NCI-H446 treated with DMSO at 0.1 percent for 48 hours (cell line): ENCODE results near the gene PAK5.
"Not testable (repeated sequence)": the region's sequence is repeated elsewhere in the genome, so short reads cannot be mapped to it uniquely, and the experiment has no call there.

Experiments
- DNase-seq: peaks from one replicate; lab custom pipeline; 2025; lab: John Stamatoyannopoulos, UW

PAK5 gene

GRCh38 chr20:9685011-9685410 lies 153.9 kb downstream of the PAK5 start:
- no peak for DNase-seq

GRCh38 chr20:9677100-9677623 lies 161.7 kb downstream of the PAK5 start:
- no peak for DNase-seq

- no peak for DNase-seq
Measured at GRCh38 chr20:9672981-9673380, 165.9 kb downstream of the PAK5 start.

GRCh38 chr20:9672027-9672426 lies 166.8 kb downstream of the PAK5 start:
- DNase-seq = no peak

GRCh38 chr20:9668381-9668780 lies 170.5 kb downstream of the PAK5 start:
- no peak for DNase-seq

GRCh38 chr20:9663423-9663822 lies 175.5 kb downstream of the PAK5 start:
- DNase-seq = no peak

- DNase-seq = no peak
Measured at GRCh38 chr20:9660236-9660868, 178.5 kb downstream of the PAK5 start.

GRCh38 chr20:9647741-9648140 lies 191.1 kb downstream of the PAK5 start:
- DNase-seq = no peak

GRCh38 chr20:9646375-9646774 lies 192.5 kb downstream of the PAK5 start:
- no peak for DNase-seq

- no peak for DNase-seq
Measured at GRCh38 chr20:9642882-9643281, 196.0 kb downstream of the PAK5 start.

- not testable (repeated sequence) for DNase-seq
Measured at GRCh38 chr20:9641499-9642000, 197.3 kb downstream of the PAK5 start.

- no peak for DNase-seq
Measured at GRCh38 chr20:9637889-9638288, 201.0 kb downstream of the PAK5 start.

- DNase-seq = no peak
Measured at GRCh38 chr20:9635750-9636149, 203.1 kb downstream of the PAK5 start.

- no peak for DNase-seq
Measured at GRCh38 chr20:9634327-9634726, 204.5 kb downstream of the PAK5 start.

- no peak for DNase-seq
Measured at GRCh38 chr20:9632991-9633390, 205.9 kb downstream of the PAK5 start.

- no peak for DNase-seq
Measured at GRCh38 chr20:9632265-9632664, 206.6 kb downstream of the PAK5 start.

- DNase-seq = no peak
Measured at GRCh38 chr20:9630554-9630953, 208.3 kb downstream of the PAK5 start.

GRCh38 chr20:9629831-9630230 lies 209.0 kb downstream of the PAK5 start:
- no peak for DNase-seq

GRCh38 chr20:9628589-9628988 lies 210.3 kb downstream of the PAK5 start:
- DNase-seq = no peak

- no peak for DNase-seq
Measured at GRCh38 chr20:9628141-9628540, 210.7 kb downstream of the PAK5 start.

- no peak for DNase-seq
Measured at GRCh38 chr20:9627219-9627618, 211.7 kb downstream of the PAK5 start.

- no peak for DNase-seq
Measured at GRCh38 chr20:9626357-9626756, 212.5 kb downstream of the PAK5 start.

- peak; percentile 86 for DNase-seq
Measured at GRCh38 chr20:9617940-9618339, 220.9 kb downstream of the PAK5 start.

- peak; percentile 60 for DNase-seq
Measured at GRCh38 chr20:9616833-9617461, 221.9 kb downstream of the PAK5 start.
